Stimulated activated CD4-positive, alpha-beta T cell treated with anti-CD3 and anti-CD28 coated beads, TNF-alpha, amount 100 ng/mL, for 48 hours (primary cell): Measurements from ENCODE around the gene PARK7.
A peak's percentile ranks its signal among the peaks of the same experiment; 100 is the strongest.

Experiments used
- DNase-seq, 3 donors: peaks; one replicate each; pipeline ENCODE4 v3.0.0-alpha.2; 2020; ENCODE audit warnings: low read depth in 3 of 3

PARK7 gene

GRCh38 chr1:8023995-8024313 is 62.4 kb downstream of the PARK7 start:
- DNase-seq: no peak

GRCh38 chr1:8024329-8024728 is 62.8 kb downstream of the PARK7 start:
- DNase-seq: no peak

- no peak for DNase-seq
Observed at GRCh38 chr1:8025061-8025670, 63.7 kb downstream of the PARK7 start.

- DNase-seq: no peak
Observed at GRCh38 chr1:8025671-8026144, 64.2 kb downstream of the PARK7 start.

- peak; percentile 75 to 83 (median 83) for DNase-seq
Observed at GRCh38 chr1:8026153-8026975, 64.9 kb downstream of the PARK7 start, which contains the start of gene ERRFI1. TSS of gene ERRFI1 (minus strand) at chr1:8026309. CDS start at chr1:8015619, 10,690 bp downstream.

GRCh38 chr1:8026976-8027747 is 65.7 kb downstream of the PARK7 start:
- DNase-seq: no peak

GRCh38 chr1:8027748-8028570 is 66.4 kb downstream of the PARK7 start:
- no peak for DNase-seq

- no peak for DNase-seq
Observed at GRCh38 chr1:8028571-8028910, 67.0 kb downstream of the PARK7 start.

GRCh38 chr1:8031176-8031785 is 69.8 kb downstream of the PARK7 start:
- DNase-seq: peak in 1 of 3 donors; percentile 19

GRCh38 chr1:8032366-8032910 is 70.9 kb downstream of the PARK7 start:
- no peak for DNase-seq

GRCh38 chr1:8033322-8033721 is 71.8 kb downstream of the PARK7 start:
- no peak for DNase-seq
